Stimulated activated CD4-positive, alpha-beta T cell treated with anti-CD3 and anti-CD28 coated beads, Interleukin-2, amount 100 ng/mL, for 48 hours (primary cell): ENCODE data around the gene ALG12.

Experiments used
- DNase-seq, 2 donors: peaks; one replicate each; pipeline ENCODE4 v3.0.0-alpha.2; 2020

Gene ALG12

GRCh38 chr22:49910229-49911155 lies 7.7 kb downstream of the ALG12 start:
- no peak for DNase-seq

DNA sequence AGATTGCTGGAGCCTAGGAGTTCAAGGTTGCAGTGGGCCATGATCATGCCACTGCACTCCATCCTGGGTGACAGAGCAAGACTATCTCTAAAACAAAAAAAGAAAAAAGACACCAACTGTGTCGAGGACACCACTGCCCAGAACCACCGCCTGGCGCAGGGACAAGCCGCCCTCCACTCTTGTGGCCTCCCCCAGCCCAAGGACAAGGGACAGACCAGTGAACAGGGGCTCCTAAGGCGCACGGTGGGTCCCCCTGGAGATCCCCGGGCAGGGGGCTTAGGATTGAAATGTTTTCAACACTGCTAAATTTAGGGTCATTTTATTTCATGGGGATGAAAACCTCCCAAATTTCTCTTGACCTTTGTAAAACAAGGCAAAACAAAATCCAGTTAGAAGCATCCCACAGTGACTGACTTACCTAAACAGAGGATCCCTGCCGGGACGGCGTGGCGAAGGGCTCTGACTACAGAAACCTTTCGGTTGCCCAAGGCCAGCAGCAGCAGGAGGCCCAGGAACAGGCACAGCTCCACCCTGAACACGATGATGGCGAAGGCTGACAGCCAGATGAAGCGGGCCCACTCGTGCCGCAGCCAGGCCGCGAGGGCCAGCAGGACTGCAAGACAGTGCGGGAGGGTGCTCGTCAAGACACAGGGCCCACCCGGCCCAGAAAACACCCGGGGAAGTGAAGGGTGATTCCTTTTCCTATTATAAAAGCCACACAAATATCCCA lies 8.6 kb downstream of the ALG12 start:
- DNase-seq = no peak

GRCh38 chr22:49907807-49908206 lies 10.4 kb downstream of the ALG12 start:
- no peak for DNase-seq

DNA sequence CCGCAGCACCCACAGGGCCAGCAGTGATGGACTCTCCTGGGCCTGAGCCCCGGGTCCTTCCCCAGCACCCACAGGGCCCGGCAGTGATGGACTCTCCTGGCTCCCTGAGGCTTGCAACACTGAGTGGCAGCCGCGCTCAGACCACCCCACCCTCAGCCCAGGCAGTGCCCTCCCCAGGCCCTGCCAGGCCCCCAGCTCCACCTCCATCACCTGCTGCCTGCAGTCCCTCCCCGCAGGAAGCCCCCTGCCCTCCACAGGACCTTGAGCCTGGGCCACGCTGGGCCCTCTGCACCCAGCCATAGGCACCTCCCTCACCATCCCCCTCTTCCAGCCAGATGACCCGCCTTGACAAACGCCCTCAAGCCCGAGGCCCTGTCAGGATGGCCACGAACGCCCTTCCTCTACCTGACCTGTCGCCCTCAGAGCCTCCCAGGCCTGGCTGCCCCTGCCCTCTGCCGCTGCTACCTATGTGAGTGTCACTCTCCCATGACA lies 11.4 kb downstream of the ALG12 start:
- no peak for DNase-seq

GRCh38 chr22:49906071-49906798 lies 12.0 kb downstream of the ALG12 start:
- no peak for DNase-seq

DNA sequence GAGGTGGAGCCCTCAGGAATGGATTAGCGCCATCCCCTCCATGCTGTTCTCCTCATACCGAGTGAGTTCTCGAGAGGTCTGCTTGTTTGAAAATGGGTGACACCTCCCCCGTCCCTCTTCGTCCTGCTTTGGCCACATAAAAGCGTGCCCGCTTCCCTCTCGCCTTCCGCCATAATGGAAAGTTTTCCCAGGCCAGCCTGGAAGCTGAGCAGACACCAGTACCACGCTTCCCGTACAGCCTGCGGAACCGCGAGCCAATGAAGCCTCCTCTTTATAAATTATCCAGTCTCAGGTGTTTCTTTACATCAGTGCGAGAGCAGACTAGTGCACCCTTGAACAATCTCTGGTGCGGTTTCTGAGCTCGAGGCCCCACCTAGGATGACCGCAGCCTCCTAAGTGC lies 12.8 kb downstream of the ALG12 start:
- no peak for DNase-seq

DNA sequence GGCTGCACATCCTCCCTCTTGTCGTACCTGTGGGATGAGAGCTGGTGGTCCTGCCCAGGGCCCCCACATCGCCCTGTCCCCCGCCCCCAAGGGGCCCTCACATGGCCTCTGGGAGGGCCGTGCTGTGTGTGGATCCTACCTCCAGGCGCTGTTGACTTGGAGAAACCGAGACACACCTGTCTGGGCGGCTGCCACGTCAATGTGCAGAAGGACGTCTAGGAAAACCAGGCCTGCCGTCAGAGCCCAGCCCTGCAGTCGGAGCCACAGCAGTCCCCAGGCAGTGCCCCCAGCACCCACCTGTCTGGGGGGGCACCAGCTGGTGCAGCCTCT lies 14.2 kb downstream of the ALG12 start:
- no peak for DNase-seq

GRCh38 chr22:49903322-49904039 lies 14.8 kb downstream of the ALG12 start:
- DNase-seq = no peak

- no peak for DNase-seq
Observed at GRCh38 chr22:49901457-49901856, 16.8 kb downstream of the ALG12 start.

DNA sequence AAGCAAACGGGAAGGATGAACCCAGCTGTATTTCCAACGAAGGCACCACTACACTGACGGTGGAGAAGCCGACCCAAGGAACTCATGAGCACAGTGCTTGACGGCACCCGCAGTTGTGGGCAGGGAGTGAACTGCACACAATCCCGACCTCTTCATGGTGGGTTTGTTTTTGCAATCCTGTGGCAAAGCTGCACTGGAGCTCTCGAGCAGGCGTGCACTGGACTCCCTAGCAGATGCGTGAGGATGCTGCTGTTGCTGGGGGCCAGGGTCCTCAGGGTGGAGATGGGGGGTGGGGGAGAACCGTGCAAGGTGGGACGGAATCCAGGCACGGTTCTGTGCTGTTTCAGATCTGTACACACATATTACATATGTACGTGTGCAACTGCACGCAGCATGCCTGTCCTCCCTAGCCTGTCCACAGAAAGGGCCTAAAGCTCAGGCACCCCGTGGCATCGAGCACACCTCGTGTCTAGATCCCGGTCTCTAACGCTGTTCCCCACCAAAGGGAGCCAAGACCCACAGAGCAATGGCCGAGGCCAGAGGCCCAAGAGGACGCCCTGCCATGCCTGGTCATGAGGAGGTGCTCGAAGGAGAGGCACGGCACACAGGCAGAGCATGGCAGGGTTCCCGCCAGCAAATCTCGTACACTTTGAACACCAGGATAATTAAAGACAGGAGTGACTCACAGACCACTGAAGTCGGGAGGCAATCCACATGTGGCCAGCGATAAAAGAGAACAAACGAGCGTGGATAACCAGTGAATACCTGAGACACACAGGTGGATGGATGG lies 17.6 kb downstream of the ALG12 start:
- no peak for DNase-seq

- DNase-seq = no peak
Observed at GRCh38 chr22:49899530-49899929, 18.7 kb downstream of the ALG12 start.

GRCh38 chr22:49897015-49897684 lies 21.1 kb downstream of the ALG12 start:
- DNase-seq = no peak

GRCh38 chr22:49896201-49896600 lies 22.0 kb downstream of the ALG12 start:
- DNase-seq = no peak

DNA sequence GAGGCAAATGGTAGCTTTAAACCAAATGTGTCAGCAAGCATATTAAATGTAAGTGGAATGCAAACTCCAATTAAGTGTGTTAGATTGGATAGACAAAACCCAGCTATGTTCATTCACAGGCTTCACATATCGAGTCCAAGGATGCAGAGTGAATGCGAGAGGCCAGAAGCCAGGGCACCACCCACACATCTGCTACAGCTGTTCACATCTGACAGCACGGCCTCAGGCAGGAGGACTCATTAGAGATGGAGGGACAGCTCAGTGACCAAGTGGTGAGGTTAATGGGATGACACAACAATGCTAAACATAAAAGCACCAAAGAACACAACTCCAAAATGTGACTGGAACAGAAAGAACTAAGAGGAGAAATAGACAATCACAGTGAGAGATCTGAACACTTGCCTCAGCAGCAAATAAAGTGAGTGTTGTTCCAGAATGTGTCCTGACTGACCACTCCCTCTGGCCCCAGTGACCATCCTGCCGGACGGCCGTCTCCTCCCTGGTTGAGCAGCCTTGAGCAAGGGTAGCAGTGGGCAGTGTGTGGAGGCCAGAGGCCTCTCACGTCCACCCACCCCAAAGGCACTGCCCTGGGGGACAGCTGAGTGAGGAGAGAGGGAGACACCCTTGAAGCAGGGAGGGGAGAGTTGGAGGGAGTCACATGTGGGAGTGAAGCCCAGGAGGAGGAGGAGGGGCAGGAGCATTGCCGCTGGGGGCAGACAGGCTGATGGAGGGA lies 23.8 kb downstream of the ALG12 start:
- DNase-seq = no peak

DNA sequence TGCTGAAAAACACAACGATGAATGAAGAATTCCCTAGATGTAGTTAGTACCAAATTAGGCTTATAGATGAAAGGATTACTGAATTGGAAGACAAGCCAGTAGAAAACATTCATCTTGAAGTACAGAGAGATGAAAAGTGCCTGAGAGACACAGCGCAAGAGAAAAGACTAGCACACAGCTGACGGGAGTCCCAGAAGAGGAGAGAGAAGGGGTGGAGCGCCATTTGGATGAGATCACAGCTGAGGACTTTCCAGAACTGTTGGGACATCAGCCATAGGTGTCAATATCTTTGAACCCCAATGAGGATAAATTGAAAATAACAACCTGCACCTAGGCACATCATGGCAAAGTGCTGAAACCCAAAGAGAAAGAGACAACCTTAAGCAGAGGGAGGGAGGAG lies 25.2 kb downstream of the ALG12 start:
- no peak for DNase-seq

DNA sequence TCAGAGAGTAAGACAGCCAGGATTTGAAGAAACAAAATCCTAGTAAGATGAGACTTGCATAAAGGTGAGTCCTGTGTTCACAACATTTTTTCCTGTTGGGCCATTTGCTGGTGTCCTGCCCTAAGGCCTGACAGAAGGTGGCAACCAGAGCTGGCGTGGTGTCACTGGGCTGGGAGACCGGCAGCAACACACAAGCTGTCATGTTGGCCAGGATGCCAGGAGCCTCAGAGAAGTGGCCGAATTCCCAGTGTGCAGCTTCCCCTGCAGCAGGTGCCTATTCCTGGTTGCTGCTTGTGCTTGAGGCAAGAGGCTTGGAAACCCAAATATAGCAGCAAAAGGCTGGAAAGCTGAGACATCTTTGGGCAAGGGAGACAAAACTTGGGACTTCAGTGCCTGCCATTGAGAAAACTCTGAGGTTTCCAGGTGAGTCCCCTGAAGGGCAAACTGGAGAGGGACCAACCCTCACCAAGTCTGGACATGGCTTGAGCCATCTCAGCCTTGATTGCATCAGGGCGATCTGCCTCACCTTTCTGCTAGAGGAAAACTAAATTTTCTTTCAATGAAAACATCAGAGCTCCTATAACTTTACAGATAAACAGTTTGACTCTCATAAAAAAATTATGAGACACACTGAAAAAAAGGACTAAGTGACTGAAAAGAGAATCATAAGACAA lies 25.9 kb downstream of the ALG12 start:
- no peak for DNase-seq

DNA sequence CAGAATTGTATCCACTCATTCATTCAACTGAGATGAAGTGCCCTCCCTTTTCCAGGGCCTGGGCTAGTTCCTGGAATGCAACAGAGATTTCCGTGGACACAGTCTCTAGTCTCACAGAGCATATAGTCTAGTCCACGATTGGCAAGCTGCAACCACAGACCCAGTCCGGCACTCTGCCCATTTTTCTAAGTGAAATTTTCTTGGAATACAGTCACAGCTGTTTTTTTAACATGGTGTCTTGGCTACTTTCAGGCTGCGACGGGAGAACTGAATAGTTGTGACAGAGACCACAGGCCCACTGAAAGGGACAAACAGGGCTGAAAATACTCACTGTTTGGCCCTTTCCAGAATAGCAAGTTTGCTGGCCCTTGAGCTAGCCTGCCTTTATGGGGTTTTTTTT lies 29.2 kb downstream of the ALG12 start:
- DNase-seq = no peak

GRCh38 chr22:49887702-49888101 lies 30.5 kb downstream of the ALG12 start:
- DNase-seq = no peak

DNA sequence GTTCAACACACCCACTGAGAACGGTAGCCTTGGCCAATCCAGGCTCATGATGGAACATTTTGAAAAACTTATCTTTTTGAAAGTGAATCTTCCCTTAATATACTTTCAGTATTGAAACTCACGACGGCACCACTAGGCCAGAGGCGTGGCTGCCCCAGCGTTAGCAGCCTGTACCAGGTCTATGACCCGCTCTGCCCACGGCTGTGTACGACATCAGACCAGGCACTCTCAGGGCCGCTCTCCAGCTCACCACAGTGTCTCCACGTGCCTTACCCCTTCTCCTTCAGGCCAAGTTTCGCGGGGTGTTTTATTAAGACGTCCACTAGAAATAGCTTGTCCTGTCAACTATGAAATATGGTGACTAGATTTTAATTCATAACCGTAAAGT lies 31.2 kb downstream of the ALG12 start:
- no peak for DNase-seq
